HPDE6-E6E7 (cell line): ENCODE results near the gene WDPCP.
"Not testable (repeated sequence)": the region's sequence is repeated elsewhere in the genome, so short reads cannot be mapped to it uniquely, and the experiment has no call there.

ENCODE experiments used
- DNase-seq: peaks from one replicate; pipeline ENCODE4 v3.0.0; 2011; ENCODE audit warnings: missing footprints; ENCODE audit errors: extremely low spot score

The WDPCP gene

DNA sequence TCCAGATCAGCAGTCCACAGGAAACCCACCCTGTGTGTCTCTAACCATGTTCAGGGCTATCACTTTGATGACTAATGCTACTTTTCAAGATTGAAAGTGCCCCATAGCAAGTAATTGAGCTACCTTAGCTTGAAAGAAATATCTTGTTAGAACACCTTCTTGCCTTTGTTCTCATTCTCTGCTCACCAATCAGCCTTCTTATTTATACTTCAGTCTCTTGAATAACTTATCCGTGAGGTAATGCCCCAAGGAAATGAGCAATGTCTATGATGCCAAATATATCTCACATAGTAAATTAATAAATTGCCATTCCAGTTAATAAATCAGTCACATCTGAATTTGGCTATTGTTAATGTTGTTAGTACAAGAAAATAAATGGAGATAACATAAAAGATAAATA is 141.6 kb downstream of the WDPCP start:
- DNase-seq: no peak

GRCh38 chr2:63444565-63445288 is 143.6 kb downstream of the WDPCP start:
- DNase-seq: no peak

DNA sequence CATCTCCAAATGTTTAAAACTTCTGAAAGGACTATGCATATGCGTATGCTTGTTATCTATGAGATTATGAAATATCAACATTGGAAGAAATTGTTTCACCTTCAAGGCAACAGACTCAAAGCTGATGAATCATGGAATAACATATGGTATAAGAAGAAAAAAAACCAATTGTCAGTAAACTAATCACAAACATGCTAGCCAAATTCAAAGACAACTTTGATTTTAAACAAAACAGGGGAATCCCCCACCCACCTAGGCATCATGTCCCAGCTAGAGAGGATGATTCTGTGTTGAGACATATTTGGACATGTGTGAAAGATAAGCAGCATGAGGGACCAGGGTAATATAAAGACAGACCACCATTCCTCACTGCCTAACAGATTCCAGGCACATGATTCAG is 147.7 kb downstream of the WDPCP start:
- DNase-seq: no peak

- DNase-seq: no peak
These were observed 150.1 kb downstream of the WDPCP start for GRCh38 chr2:63438181-63438580.

DNA sequence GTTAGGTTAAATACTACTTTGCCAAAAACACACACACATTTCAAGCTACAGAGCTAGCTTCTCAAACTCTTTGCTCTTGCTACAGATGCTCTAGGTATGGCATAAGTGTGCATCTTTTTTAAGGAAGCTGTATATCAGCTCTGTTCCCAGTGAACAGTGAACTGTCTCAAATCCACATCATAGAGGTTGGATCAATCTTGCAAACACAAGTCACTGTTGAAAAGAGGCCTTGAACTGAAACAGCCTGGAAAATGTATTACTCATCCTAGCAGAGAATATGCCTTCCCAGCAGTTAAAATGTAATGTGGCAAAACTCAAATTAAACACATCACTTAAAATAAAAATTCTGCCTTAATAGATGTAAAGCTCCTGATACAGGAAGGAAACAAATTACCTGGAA is 151.8 kb downstream of the WDPCP start:
- DNase-seq: no peak

DNA sequence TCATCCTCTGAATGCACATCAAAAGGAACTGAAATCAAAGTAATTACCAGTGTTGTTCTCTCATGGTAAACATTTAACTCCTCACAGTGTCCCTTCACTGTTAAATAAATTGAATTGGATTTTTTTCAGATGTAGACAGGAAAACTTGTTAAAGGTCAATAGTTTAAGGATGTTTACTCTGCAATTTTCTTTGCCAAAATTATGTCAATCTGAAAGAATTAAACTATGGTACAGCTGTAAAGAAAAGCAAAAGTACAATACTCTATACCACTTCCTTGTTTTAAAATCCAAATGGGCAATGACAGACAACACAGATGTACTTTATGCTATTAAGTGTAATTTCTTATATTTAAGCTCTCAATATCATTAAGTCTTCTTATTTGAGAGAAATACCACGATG is 153.2 kb downstream of the WDPCP start:
- DNase-seq: no peak

- DNase-seq: no peak
These were observed 154.0 kb downstream of the WDPCP start for GRCh38 chr2:63434024-63435001.

DNA sequence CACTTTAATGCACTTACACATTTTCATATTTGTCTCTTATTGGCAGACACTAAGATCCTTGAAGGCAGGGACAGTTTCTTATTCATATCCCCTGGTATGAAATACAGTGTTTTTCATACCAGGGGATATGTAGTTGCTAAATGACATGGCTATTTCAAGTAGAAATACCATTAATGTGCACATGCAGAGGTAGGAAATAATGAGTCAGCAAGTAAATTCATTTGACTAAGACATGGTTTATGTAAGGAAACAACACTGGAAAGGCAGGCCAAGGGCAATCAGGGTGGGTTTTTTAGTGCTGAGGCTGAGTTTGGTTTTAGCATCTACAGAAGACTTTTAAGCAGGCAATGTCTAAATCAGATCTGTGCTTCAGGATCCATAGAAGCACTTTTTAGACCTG is 155.9 kb downstream of the WDPCP start:
- DNase-seq: no peak

DNA sequence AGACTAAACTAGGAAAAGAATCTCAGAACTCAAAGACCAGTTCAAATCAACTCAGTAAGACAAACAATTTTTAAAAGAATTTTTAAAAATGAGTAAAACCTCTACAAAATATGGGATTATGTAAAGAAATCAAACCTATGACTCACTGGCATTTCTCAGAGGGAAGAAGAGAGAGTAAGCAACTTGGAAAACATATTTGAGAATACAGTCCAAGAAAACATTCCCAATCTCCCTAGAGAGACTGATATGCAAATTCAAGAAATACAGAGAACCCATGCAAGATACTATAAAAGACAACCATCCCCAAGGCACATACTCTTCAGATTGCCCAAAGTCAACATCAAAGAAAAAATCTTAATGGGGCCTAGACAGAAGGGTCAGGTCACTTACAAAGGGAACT is 162.7 kb downstream of the WDPCP start:
- no peak for DNase-seq

DNA sequence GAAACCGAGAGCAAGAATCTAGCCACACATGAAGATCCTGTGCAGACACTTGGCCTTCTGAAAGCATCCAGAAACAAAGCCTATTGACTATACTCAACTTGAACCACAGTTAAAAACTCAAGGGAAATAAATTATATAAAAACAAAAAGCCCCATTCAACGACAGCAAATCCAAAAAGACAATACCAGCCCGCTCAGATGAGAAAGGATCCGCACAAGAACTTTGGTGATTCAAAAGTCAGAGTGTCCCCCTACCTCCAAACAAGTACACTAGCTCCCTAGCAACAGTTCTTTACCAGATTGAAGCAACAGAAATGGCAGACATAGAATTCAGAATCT is 163.2 kb downstream of the WDPCP start:
- DNase-seq: no peak

DNA sequence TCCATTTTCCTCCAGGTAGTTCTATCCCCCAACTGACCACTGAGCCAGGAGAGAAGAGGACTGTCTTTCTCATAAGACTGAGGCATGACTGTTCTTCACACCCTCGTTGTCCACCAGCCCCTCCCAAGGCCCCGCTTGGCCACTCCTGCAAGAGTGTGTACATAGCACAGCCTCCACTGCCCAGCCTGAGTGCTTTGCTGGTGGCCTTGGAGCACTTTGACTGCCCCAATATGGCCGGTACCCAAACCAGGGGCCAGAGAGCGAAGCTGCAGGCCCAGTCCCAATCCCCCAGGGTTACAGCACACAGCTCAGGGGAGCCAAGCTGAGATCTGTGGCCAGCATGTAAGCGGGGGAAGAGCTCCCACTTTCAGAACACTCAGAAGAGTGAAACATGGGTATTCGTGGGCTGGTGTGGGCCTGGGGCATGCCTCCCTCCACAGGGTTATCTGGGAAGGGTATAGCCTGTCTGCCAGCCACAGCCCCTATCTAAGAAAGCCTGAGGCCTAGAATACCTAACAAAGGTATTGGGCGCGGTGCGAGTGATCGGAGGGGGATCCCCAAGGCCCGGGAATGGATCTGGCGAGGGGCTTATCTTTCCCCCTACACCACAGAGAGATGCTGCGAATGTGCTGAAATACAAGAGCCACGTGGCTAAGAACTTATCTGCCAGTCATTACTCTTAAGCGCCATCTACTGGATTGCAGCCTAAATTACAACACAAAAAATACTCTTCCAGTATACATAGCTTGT is 163.8 kb downstream of the WDPCP start:
- DNase-seq: no peak

DNA sequence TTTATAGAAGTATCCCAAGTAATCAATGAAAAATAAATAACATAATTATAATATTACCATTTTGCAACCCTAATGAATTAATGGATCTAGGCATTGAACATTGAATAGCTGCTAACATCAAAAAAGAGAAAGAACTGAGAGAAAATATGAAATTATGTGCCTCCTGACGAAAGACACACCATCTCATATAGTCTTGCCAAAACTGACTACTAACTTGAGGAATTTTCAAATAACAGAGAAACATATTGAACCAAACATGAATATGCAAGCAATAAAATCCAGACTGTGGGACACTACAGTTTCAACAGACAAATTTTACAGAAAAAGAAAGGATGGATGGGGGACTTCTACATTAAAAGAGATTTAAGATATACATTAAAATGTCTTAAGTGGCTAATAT is 165.7 kb downstream of the WDPCP start:
- DNase-seq: no peak

GRCh38 chr2:63408530-63408929 is 179.7 kb downstream of the WDPCP start:
- DNase-seq: no peak

GRCh38 chr2:63406641-63407040 is 181.6 kb downstream of the WDPCP start:
- DNase-seq: no peak

DNA sequence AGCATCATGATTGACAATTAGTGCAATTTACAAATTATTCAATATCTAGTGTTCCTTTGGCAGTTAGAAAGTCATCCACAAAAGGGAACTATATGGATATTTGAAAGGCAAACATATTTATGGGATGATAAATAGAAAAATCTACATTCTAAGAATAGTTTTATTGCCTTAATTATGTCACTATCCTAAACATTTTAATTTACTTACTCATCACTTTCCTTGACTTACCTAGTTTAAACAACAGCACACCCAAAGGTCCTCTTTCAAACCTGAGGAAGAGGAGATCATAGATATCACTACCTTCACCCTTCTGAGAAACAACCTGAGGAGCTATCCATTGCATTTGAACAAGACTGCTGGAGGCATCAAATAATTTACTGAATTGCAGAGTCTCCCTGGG is 184.5 kb downstream of the WDPCP start:
- DNase-seq: no peak

- DNase-seq: not testable (repeated sequence)
These were observed 185.4 kb downstream of the WDPCP start for GRCh38 chr2:63402889-63403288.

DNA sequence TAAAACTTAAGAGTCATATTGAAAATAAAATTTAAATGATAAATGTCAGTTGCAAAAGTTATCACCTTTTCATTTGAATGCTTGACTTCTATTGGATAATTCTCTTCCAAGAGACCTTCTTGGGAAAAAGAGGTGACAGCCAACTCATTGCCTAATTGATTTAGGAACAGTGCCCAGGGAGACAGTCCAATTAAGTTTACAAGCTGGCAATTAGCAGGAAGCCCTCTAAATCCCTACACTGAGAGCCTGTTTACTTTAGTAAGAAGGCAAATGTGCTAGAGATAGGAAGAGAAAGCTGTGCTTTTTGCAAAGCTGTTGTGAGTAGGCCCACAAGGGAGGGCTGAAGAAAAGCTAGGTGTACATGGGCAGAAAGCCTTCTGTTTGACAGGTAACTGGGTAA is 189.1 kb downstream of the WDPCP start:
- no peak for DNase-seq

DNA sequence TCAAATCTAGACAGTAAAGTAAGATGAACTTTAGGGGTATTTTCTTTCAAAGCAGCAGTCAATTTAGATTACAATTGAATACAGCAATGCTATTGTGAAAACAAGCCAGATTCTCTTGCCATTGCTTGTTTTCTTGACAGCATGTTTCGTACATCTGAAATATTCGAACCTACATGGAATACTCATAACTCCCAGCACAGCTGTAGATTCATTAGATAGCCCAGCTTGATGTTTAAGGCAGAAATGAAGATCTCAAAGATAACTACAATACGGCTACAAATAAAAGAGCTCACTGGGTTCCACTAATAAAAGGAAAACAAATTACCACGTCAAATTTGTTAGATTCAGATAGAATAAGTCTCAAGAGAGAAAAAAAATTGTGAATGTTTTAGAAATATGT is 208.8 kb downstream of the WDPCP start:
- no peak for DNase-seq

DNA sequence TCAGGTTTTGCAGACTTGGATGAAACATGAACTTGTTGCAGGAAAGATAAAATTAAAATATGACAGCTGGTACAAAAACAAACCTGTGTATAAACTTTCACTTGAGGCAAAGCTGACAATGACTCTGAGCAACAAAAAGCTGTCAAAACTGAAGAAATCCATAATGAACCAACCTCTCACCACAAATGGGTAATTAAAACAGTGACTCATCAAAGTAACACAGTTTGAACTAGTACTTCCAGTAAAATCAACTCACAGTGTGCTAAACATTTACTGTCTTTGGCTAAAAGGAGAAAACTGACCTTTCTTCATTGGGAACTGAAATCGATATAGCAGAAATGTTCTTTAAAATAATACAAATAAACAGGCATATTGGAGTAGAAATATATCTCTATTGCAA is 209.7 kb downstream of the WDPCP start:
- no peak for DNase-seq

- no peak for DNase-seq
These were observed 213.9 kb downstream of the WDPCP start for GRCh38 chr2:63374341-63374740.

- no peak for DNase-seq
These were observed 215.7 kb downstream of the WDPCP start for GRCh38 chr2:63372549-63372948.

DNA sequence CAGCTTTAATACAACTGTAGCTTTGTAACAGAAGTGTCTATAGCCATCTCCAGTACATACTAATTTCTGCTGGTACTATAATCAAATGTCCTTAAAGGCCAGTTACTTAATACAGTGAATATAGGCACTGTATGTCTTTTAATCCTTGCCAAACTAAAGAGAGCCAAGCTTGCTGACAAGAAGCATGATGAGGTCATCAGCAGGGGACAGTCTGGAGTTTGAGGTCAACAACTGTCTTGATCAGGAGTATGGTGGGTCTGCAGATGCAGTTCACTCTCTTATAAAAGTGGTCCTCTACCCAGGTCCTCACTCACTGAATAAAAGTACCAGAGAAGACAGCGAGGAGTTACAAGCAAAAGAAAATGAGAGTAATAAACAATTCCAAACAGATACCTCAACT is 219.1 kb downstream of the WDPCP start:
- no peak for DNase-seq
